ENCODE measurements around the gene OR2AG1. TPM values are rescaled to one million over a fixed set of nuclear protein-coding genes. Genes with fewer than 3 reads are reported as not detected.
A peak's percentile ranks its signal among the peaks of the same experiment; 100 is the strongest.

The OR2AG1 gene
- polyA plus RNA-seq, 1 donor (not counting 4 experiments of a cell fraction or from before 2014, with no cell fraction given) = not detected

- dilution Hi-C loops (cut with MboI; ENCODE audit: extremely low pct_ligation_motif_present, low sequenced_read_pairs) = no loop called here
Measured at GRCh38 chr11:6817694-6818093, 34.9 kb downstream of the OR2AG1 start.

DNA sequence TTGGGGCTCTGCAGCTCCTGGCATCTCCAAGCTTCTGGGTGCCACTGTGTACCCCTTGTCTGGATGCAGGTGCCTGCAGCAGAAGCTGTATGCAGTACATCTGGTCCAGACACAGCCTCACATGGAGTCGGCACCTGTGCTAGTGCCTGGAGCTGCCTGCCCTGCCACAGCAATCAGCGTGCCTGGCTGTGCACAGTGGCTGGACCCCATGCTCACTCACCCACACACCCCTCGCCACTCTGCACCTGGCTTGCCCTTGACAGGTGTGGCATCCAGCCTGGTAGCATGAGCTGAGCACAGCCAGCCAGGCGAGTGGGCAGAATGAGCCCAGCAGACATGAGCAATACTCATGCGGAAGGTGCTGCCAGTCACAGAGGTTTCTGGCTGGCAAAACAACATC, 36.1 kb downstream of the OR2AG1 start:
- H3K9me1 ChIP-seq (ENCODE audit: control insufficient read depth, extremely low read depth, insufficient read depth, low read length) = no peaks in the 10 kb centered on the region
- no peak for DNase-seq (ENCODE audit: low read depth, low spot score)
- H3K4me3 ChIP-seq (ENCODE audit: control insufficient read depth in 2 of 3, extremely low read depth in 1 of 3, insufficient read depth in 2 of 3, low read depth in 1 of 3, low read length in 3 of 3) = no peak overlapping the region
- no peaks in the 10 kb centered on the region for H3K79me2 ChIP-seq (ENCODE audit: control insufficient read depth, insufficient read depth, low read length)
- no peak overlapping the region for H3K27ac ChIP-seq (ENCODE audit: control insufficient read depth, insufficient read depth, low read length)
- H3K4me2 ChIP-seq (ENCODE audit: control insufficient read depth, extremely low read depth, insufficient read depth, low read depth, low read length) = no peak overlapping the region
- no peaks in the 10 kb centered on the region for H3K4me1 ChIP-seq (ENCODE audit: control insufficient read depth, extremely low read depth, insufficient read depth, low read length)
- H2AFZ ChIP-seq (ENCODE audit: control insufficient read depth, low read length) = no peak overlapping the region
- dilution Hi-C loops (cut with MboI; ENCODE audit: extremely low pct_ligation_motif_present, low sequenced_read_pairs) = no loop called here
- FAIRE-seq = no peak
- no peaks in the 10 kb centered on the region for H3K36me3 ChIP-seq (ENCODE audit: control insufficient read depth in 2 of 2, extremely low read depth in 1 of 2, insufficient read depth in 2 of 2, low read length in 2 of 2)
- no peaks in the 10 kb centered on the region for H4K20me1 ChIP-seq (ENCODE audit: control insufficient read depth, extremely low read depth, insufficient read depth, low read length)
- no peaks in the 10 kb centered on the region for H3K9me3 ChIP-seq (ENCODE audit: control insufficient read depth, low read depth, low read length)
- H3K9ac ChIP-seq (ENCODE audit: control insufficient read depth, extremely low read depth, insufficient read depth, low read length) = no peak overlapping the region
- TF ChIP-seq, protein P1, sequence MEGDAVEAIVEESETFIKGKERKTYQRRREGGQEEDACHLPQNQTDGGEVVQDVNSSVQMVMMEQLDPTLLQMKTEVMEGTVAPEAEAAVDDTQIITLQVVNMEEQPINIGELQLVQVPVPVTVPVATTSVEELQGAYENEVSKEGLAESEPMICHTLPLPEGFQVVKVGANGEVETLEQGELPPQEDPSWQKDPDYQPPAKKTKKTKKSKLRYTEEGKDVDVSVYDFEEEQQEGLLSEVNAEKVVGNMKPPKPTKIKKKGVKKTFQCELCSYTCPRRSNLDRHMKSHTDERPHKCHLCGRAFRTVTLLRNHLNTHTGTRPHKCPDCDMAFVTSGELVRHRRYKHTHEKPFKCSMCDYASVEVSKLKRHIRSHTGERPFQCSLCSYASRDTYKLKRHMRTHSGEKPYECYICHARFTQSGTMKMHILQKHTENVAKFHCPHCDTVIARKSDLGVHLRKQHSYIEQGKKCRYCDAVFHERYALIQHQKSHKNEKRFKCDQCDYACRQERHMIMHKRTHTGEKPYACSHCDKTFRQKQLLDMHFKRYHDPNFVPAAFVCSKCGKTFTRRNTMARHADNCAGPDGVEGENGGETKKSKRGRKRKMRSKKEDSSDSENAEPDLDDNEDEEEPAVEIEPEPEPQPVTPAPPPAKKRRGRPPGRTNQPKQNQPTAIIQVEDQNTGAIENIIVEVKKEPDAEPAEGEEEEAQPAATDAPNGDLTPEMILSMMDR (optimal IDR thresholded peaks at IDR 0.05 in 1 of 3, IDR thresholded peaks at IDR 0.05 in 1 of 3, conservative IDR thresholded peaks at IDR 0.05 in 1 of 3; ENCODE audit: extremely low read depth in 1 of 3, insufficient read depth in 2 of 3, low read length in 3 of 3) = no peak
- TF ChIP-seq EZH2 (IDR thresholded peaks at IDR 0.05; ENCODE audit: low read length) = no peak
- no peaks in the 10 kb centered on the region for H3K27me3 ChIP-seq (ENCODE audit: control insufficient read depth, extremely low read depth, insufficient read depth, low read length)

More at GRCh38 chr11:6817694-6818093, 34.9 kb downstream of the OR2AG1 start:
- FAIRE-seq (no peak), DNase-seq (ENCODE audit: low read depth, low spot score) (no peak)
- no peaks in the 10 kb centered on the region for H3K27me3 ChIP-seq (ENCODE audit: control insufficient read depth, extremely low read depth, insufficient read depth, low read length)
- H3K4me3 ChIP-seq (ENCODE audit: control insufficient read depth in 2 of 3, extremely low read depth in 1 of 3, insufficient read depth in 2 of 3, low read depth in 1 of 3, low read length in 3 of 3) = no peak overlapping the region
- H3K9me3 ChIP-seq (ENCODE audit: control insufficient read depth, low read depth, low read length) = no peaks in the 10 kb centered on the region
- no peak for TF ChIP-seq EZH2 (IDR thresholded peaks at IDR 0.05; ENCODE audit: low read length)
- TF ChIP-seq, protein P1 (optimal IDR thresholded peaks at IDR 0.05 in 1 of 3, IDR thresholded peaks at IDR 0.05 in 1 of 3, conservative IDR thresholded peaks at IDR 0.05 in 1 of 3; ENCODE audit: extremely low read depth in 1 of 3, insufficient read depth in 2 of 3, low read length in 3 of 3) = peak in 1 of 3 experiments; percentile 4
- H3K9me1 ChIP-seq (ENCODE audit: control insufficient read depth, extremely low read depth, insufficient read depth, low read length) = no peaks in the 10 kb centered on the region
- no peaks in the 10 kb centered on the region for H3K79me2 ChIP-seq (ENCODE audit: control insufficient read depth, insufficient read depth, low read length)
- H3K4me1 ChIP-seq (ENCODE audit: control insufficient read depth, extremely low read depth, insufficient read depth, low read length) = no peaks in the 10 kb centered on the region
- H3K4me2 ChIP-seq (ENCODE audit: control insufficient read depth, extremely low read depth, insufficient read depth, low read depth, low read length) = no peak overlapping the region
- no peak overlapping the region for H3K27ac ChIP-seq (ENCODE audit: control insufficient read depth, insufficient read depth, low read length)
- H3K36me3 ChIP-seq (ENCODE audit: control insufficient read depth in 2 of 2, extremely low read depth in 1 of 2, insufficient read depth in 2 of 2, low read length in 2 of 2) = no peaks in the 10 kb centered on the region
- H3K9ac ChIP-seq (ENCODE audit: control insufficient read depth, extremely low read depth, insufficient read depth, low read length) = no peak overlapping the region
- H2AFZ ChIP-seq (ENCODE audit: control insufficient read depth, low read length) = no peak overlapping the region
- no peaks in the 10 kb centered on the region for H4K20me1 ChIP-seq (ENCODE audit: control insufficient read depth, extremely low read depth, insufficient read depth, low read length)
